ENCODE measurements around the gene CYB5A. TPM values are rescaled to one million over a fixed set of nuclear protein-coding genes. Genes with fewer than 3 reads are reported as not detected.

CYB5A gene
- total RNA-seq, 4 donors from 2014 or later = 53.8 to 118 (median 75.2) TPM

- H3K4me1 ChIP-seq = no peaks in the 10 kb centered on the region
- 76 to 88% methylated on average over 6 of the region's 6 CpGs for WGBS, 2 donors (ENCODE audit: low coverage in 1 of 2)
- no peak overlapping the region for H3K27ac ChIP-seq
- TF ChIP-seq POLR2AphosphoS5 (IDR thresholded peaks at IDR 0.05) = no peak
- TF ChIP-seq POLR2A (IDR thresholded peaks at IDR 0.05) = no peak
- TF ChIP-seq EP300 (IDR thresholded peaks at IDR 0.05) = no peak
- no peak for TF ChIP-seq CTCF (IDR thresholded peaks at IDR 0.05)
- H3K27me3 ChIP-seq = no peaks in the 10 kb centered on the region
- H3K36me3 ChIP-seq = peaks cover 0 to 87% of the 10 kb centered on the region in 2 donors
- H3K4me3 ChIP-seq = no peak overlapping the region
- no peak for ATAC-seq
- no peaks in the 10 kb centered on the region for H3K9me3 ChIP-seq
Observed at GRCh38 chr18:74261053-74261713, 30.6 kb downstream of the CYB5A start.

GRCh38 chr18:74259347-74259746 is 32.4 kb downstream of the CYB5A start:
- TF ChIP-seq CTCF (IDR thresholded peaks at IDR 0.05) (no peak), POLR2A (IDR thresholded peaks at IDR 0.05) (no peak), POLR2AphosphoS5 (IDR thresholded peaks at IDR 0.05) (no peak), EP300 (IDR thresholded peaks at IDR 0.05) (no peak)
- H3K4me1 ChIP-seq = peaks cover 0 to 9% (median 0%) of the 10 kb centered on the region in 3 donors
- H3K9me3 ChIP-seq = no peaks in the 10 kb centered on the region
- no peak overlapping the region for H3K4me3 ChIP-seq
- no peak overlapping the region for H3K27ac ChIP-seq
- peaks cover 0 to 75% of the 10 kb centered on the region in 2 donors for H3K36me3 ChIP-seq
- H3K27me3 ChIP-seq = no peaks in the 10 kb centered on the region
- no peak for ATAC-seq
- WGBS, 2 donors (ENCODE audit: low coverage in 1 of 2) = 89% methylated on average over 4 of the region's 4 CpGs

GRCh38 chr18:74257083-74257482 is 34.7 kb downstream of the CYB5A start:
- peaks cover 0 to 77% of the 10 kb centered on the region in 2 donors for H3K36me3 ChIP-seq
- ATAC-seq = no peak
- 61 to 69% methylated on average over 7 of the region's 7 CpGs for WGBS, 2 donors (ENCODE audit: low coverage in 1 of 2)
- no peak for TF ChIP-seq POLR2AphosphoS5 (IDR thresholded peaks at IDR 0.05)
- H3K4me1 ChIP-seq = peaks cover 0 to 10% (median 0%) of the 10 kb centered on the region in 3 donors
- H3K9me3 ChIP-seq = no peaks in the 10 kb centered on the region
- no peaks in the 10 kb centered on the region for H3K27me3 ChIP-seq
- no peak overlapping the region for H3K4me3 ChIP-seq
- H3K27ac ChIP-seq = no peak overlapping the region

GRCh38 chr18:74256190-74256589 is 35.6 kb downstream of the CYB5A start:
- 69 to 78% methylated on average over 5 of the region's 5 CpGs for WGBS, 2 donors (ENCODE audit: low coverage in 1 of 2)
- ATAC-seq = no peak
- H3K9me3 ChIP-seq = no peaks in the 10 kb centered on the region
- peaks cover 0 to 70% of the 10 kb centered on the region in 2 donors for H3K36me3 ChIP-seq
- H3K27ac ChIP-seq = no peak overlapping the region
- H3K4me1 ChIP-seq = peaks cover 0 to 19% (median 3%) of the 10 kb centered on the region in 3 donors
- no peaks in the 10 kb centered on the region for H3K27me3 ChIP-seq
- no peak for TF ChIP-seq POLR2AphosphoS5 (IDR thresholded peaks at IDR 0.05)
- no peak for TF ChIP-seq CTCF (IDR thresholded peaks at IDR 0.05)
- no peak for TF ChIP-seq POLR2A (IDR thresholded peaks at IDR 0.05)
- no peak overlapping the region for H3K4me3 ChIP-seq

GRCh38 chr18:74255131-74255616 is 36.6 kb downstream of the CYB5A start:
- Histone ChIP-seq H3K27ac (no peak overlapping the region), H3K27me3 (no peaks in the 10 kb centered on the region), H3K36me3 (peaks cover 0 to 68% of the 10 kb centered on the region in 2 donors), H3K4me3 (no peak overlapping the region), H3K4me1 (peaks cover 0 to 24% (median 4%) of the 10 kb centered on the region in 3 donors), H3K9me3 (no peaks in the 10 kb centered on the region)
- ATAC-seq = no peak
- TF ChIP-seq POLR2AphosphoS5 (IDR thresholded peaks at IDR 0.05) (no peak), POLR2A (IDR thresholded peaks at IDR 0.05) (no peak), CTCF (IDR thresholded peaks at IDR 0.05) (no peak), EP300 (IDR thresholded peaks at IDR 0.05) (no peak)
- WGBS, 2 donors (ENCODE audit: low coverage in 1 of 2) = 38 to 86% methylated on average over 1 to 2 of the region's 4 CpGs

Data from gastroesophageal sphincter (tissue), 4 donors.